ENCODE results near the gene SPIRE2.

SPIRE2 gene

DNA sequence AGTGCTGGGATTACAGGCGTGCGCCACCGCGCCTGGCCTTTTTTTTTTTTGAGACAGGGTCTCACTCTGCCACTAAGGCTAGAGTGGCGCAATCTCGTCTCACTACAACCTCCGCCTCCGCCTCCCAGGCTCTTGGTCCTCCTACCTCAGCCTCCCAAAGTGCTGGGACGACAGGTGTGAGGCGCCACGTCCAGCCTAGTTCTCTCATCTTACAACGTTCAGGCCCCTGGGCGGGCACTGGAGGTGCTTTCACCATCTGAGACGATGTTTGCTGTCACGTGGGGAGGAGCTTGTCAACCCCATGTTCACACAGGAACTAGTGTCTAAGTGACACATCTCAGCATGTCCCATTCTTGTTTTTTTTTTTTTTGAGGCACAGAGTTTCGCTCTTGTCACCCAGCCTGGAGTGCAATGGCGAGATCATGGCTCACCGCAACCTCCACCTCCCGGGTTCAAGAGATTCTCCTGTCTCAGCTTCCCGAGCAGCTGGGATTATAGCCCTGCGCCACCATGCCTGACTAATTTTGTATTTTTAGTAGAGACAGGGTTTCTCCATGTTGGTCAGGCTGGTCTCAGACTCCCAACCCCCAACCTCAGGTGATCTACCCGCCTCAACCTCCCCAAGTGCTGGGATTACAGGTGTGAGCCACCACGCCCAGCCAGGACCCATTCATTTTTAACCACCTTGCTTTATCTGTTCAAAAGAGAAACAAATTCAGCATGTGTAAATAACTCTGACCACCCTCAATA lies 6.7 kb upstream of the SPIRE2 start:
- TF ChIP-seq, protein P1, sequence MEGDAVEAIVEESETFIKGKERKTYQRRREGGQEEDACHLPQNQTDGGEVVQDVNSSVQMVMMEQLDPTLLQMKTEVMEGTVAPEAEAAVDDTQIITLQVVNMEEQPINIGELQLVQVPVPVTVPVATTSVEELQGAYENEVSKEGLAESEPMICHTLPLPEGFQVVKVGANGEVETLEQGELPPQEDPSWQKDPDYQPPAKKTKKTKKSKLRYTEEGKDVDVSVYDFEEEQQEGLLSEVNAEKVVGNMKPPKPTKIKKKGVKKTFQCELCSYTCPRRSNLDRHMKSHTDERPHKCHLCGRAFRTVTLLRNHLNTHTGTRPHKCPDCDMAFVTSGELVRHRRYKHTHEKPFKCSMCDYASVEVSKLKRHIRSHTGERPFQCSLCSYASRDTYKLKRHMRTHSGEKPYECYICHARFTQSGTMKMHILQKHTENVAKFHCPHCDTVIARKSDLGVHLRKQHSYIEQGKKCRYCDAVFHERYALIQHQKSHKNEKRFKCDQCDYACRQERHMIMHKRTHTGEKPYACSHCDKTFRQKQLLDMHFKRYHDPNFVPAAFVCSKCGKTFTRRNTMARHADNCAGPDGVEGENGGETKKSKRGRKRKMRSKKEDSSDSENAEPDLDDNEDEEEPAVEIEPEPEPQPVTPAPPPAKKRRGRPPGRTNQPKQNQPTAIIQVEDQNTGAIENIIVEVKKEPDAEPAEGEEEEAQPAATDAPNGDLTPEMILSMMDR (IDR thresholded peaks at IDR 0.05), result no peak

DNA sequence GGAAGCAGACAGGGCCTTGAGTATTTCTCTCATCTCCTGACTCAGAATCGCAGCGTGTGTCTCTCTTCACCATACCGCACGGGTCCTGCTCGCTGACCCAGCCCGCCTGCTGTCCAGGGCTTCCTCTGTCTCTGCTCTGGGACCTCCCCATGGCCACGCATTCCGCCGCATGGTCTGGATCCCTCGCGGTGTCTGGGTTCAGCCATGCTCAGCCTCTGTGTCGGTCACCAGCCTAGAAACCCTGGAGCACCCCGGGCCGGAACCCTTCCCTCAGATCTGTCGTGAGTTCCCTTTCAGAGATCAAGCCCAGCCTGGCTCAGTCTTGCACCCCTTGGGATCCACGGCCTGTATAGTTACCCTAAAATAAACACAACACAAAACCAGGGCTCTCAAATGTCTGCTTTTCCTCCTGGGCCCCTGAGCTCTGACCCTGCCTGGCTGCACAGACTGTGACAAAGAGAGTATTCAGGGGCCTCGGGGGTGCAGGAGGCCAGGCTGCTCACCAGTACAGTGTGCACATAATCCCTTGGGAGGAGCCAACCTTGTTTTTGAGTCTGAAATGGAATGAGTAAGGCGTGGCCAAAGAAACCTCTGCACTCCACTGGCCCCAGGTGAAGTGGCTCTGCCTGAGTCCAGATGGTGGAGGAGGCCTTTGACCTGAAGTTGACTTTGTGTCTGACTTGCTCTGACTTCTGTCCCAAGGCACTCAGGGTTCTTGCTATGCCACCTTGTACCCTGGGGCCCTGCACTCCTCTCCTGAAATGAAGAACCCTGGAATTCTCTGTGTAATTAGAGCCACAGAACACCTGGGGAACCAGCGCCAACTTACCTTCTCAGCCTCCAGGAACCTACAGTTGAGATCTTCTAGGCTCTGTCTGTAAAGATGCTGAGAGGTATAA lies 5.8 kb upstream of the SPIRE2 start:
- TF ChIP-seq, protein P1 (IDR thresholded peaks at IDR 0.05), result no peak

DNA sequence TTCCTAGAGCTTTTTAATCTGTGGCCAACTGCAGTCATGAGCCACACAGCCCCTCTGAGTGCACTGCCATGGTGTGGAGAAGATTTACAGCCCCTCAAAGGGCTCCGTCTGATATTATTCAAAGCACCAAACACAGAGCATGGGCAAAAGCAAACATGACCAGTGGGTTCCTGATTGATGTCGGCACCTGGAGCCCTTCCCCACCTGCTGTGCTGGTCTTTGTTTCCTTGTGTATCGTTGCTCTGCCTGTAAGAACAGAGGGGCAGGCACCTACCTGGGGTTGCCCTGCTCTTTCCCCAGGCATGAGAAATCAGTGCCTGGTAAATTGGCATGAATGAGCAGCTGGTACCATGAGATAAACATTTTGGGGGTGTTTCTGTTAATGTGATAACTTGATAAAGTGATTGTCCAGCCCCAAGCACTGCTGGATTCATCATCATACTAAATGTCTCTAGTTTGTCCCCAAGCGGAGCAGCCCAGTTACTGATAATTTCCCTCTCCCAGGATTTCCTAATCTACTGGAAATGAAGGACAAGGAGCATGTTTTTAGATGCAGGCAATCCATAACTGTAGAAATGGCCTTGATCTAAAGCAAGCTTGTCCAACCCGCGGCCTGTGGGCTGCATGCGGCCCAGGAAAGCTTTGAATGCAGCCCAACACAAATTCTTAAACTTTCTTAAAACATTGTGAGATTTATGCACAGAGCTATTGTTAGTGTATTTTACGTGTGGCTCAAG lies 5.0 kb upstream of the SPIRE2 start:
- TF ChIP-seq, protein P1 (IDR thresholded peaks at IDR 0.05), result no peak

DNA sequence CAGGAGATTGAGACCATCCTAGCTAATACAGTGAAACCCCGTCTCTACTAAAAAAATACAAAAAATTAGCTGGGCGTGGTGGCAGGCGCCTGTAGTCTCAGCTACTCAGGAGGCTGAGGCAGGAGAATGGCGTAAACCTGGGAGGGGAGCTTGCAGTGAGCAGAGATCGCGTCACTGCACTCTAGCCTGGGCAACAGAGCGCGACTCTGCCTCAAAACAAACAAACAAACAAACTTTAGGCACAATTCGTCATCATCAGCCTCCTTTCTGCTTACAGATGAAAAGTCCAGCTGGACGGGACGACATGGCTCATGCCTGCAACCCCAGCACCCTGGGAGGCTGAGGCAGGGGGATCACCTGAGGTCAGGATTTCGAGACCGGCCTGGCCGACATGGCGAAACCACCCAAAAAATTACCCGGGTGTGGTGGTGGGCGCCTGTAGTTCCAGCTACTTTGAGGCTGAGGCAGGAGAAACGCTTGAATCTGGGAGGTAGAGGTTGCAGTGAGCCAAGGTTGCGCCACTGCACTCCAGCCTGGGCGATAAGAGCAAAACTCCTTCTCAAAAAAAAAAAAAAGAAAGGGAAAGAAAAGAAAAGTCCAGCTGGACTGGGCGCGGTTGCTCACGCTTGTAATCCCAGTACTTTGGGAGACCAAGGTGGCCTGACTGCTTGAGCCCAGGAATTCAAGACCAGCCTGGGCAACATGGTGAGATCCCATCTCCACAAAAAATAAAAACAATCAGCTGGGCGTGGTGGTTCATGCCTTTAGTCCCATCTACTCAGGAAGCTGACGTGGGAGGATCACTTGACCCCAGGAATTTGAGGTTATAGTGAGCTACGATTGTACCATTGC lies 1.5 kb upstream of the SPIRE2 start:
- TF ChIP-seq, protein P1 (IDR thresholded peaks at IDR 0.05), result no peak

DNA sequence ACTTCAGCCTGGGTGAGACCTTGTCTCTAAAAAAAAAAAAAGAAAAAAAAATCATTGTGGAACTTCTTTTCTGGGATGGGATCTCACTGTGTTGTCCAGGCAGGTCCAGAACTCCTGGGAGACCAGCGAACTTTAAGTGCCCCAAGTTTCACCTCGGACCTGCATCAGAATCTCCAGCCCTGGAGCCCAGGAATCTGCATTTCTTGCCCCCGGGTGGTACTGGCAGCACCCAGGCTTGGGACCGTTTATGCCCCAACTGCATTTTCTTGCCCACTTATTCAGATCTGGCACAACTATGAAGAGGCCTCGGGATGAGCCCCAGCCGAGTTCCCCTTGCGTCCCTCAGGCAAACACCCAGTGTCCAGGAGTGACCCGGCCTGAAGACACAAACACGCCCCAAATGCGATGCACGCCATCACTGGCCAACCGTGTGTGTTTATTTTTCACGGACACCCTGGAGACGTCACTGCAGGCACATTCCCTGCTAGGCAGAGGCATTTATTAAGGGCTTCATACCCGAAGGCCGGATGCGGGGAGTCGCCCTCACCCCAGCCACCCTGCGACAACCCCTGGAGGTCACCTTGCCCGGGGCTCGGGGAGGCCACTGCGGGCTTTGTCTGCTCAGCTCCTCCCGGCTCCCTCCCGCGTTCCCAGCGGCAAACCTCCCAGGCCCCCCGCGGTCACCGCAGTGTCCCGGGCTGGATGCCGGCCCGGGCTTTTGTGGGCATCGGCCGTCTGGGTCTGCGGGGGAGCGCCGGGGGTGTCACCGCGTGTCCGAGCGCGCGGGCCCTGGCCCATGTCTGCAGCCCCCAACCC lies 684 bp upstream of the SPIRE2 start:
- TF ChIP-seq, protein P1 (IDR thresholded peaks at IDR 0.05), result no peak

DNA sequence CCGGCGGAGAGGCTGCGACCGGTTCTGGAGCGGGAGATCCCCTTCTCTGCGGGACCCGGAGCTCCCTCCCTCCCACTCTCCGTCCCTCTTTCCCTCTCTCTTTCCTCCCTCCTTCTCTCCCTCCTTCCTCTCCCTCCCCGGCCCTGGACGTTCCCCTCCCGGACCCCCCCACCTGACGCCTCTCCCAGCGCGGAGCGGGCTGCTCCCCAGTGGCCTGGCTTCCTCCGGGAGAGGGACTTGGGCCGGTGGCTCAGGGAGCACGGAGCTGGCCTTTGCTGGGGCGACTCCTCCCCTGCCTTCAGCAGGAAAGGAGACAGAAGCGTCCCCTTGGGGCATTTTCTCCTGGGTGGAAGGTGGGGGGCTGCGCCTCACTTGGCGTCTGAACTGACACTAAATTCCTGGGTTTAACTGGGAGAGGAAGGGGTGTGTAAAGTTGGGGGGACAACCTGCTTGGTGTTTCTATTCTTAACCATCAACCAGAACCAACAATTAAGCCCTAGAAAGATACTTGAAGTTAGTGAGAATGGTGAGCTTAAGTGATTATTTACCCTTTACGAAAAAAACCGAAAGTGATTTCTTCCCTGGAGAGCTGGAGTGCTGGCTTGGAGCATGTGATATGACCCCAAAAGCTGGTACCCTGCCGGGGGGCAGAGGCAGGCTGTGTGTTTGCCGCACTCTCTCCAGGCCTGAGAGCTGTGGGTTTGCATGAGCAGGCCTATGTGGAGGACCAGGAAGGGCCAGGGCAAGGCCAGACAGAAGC lies 775 bp downstream of the SPIRE2 start:
- TF ChIP-seq, protein P1 (IDR thresholded peaks at IDR 0.05), result no peak

Measured in LNCAP (cell line).